Measurements from ENCODE around the gene MRPS14.

MRPS14 gene

DNA sequence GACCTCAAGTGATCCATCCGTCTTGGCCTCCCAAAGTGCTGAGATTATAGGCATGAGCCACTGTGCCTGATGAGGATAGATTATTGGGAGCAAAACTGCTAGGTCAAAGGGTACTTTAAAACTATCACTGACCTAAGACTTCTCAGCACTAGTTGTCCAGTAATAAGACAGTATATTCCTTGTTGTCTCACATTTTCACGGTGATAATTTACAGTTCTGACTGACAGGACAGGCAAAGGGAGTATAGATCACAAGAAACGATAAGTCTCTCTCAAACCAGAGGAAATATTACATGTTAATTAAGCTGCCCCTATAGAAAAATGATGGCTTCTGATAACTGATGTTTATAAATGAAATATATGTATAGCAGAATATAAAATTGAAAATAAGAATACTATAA lies 3.7 kb downstream of the MRPS14 start:
- DNase-seq = no peak

GRCh38 chr1:175015243-175015642 lies 8.0 kb downstream of the MRPS14 start:
- peak; percentile 80 for DNase-seq

- no peak for DNase-seq
These were observed 9.8 kb downstream of the MRPS14 start for GRCh38 chr1:175013445-175013844.

DNA sequence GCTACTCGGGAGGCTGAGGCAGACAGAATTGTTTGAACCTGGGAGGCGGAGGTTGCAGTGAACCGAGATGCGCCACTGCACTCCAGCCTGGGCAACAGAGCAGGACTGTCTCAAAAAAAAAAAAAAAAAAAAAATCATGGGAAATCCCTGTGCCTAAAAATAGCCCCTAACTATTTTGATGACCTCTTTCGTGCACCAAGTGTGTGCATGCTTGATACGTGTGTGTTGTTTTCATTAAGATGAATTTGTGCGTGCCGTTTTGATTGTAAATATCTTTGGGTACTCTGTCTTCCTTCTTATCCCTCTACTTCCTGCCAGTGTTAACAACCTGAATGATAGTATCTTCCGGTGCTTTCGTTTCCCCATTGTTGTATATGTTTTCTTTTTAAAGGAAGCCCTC lies 13.7 kb downstream of the MRPS14 start:
- DNase-seq = no peak

- peak; percentile 11 for DNase-seq
These were observed 18.0 kb downstream of the MRPS14 start for GRCh38 chr1:175005085-175005783.

DNA sequence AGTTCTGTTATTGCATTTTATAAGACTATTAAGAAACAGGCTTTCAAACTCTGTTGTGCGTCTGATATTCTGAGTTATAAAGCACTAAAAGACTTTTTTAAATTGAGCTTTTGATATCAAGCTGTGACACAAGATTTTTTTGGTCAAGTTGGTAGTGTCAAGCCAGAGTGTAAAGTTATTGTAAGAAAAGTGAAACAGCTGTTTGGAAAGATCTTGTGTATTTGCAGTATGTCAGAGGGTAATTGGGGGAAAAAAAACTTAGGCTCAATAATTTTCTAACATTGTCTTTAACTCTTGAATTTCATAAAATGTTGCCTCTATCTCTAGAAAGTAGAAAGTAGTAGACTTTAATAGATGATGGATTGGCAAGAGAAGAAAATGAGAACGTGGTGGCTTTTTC lies 19.7 kb downstream of the MRPS14 start:
- no peak for DNase-seq

- DNase-seq = no peak
These were observed 20.2 kb downstream of the MRPS14 start for GRCh38 chr1:175002910-175003517.

- DNase-seq = peak; percentile 30
These were observed 22.5 kb downstream of the MRPS14 start for GRCh38 chr1:175000697-175001187.

- peak; percentile 17 for DNase-seq
These were observed 23.1 kb downstream of the MRPS14 start, which contains the start of gene CACYBP for GRCh38 chr1:174999936-175000696. Gene CACYBP, plus strand, starts transcription at chr1:174999947. Its CDS starts 234 bp downstream, at chr1:175000181.

DNA sequence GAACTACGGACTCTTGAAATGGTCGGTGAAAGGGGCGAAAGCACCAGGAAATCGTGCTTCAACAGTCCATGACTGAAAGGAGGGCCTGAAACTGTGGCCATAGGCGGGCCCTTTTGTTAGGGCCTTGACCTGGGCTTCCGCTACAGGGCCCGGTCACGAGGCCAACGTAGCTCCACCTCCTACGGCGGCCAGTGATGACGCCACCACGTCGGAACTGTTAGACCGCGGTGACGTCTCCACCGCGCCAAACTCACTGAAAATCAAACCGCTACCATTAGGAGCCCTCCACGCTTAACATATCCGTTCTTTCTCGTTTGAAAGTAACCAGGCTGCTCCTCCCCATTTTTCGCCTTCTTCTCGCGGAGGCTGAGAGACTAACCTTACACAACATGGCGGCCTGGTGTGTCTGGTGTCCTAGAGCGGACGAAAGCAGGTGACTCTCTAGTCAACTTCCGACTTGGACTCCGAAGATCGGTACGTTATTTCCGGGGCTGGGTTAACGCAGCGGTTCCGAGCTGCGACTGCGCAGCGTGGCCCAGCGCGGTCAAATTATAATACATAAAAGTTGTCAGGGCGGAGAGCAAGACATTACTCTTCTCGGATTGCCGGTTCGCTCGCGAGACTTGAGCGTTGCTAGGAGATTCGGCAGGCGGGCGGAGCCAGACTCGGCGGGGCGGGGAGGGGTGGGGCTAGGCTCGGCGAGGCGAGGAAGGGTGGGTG lies 23.8 kb downstream of the MRPS14 start:
- DNase-seq = peak; percentile 98

DNA sequence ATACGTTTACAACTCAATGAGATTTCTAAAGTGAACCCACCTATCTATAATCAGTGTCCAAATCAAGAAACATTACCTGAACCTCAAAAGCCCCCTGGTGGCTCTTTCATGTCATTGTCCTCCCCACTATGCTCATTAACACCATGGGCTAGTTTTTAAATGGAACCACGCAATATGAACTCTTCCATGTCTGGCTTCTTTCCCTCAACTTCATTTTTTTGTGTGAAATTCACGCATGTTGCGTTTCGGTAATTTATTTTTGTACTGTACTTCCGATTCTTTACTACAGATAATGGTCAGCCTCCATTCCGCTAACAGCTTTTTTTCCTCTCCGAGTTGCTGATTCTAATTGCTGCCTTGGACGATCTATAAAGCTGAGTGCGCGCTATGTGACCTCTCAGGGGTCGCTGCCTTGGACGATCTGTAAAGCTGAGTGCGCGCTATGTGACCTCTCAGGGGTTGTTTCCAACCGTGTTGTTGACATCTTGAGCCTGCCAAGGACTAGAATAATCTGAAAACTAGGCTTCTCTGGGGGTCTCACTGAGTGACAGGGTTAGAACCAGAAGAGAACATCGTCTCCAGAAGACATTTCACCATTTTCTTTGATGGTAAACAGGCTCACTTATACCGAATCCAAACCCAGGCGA lies 24.5 kb downstream of the MRPS14 start:
- DNase-seq = peak; percentile 50

- no peak for DNase-seq
These were observed 26.2 kb downstream of the MRPS14 start for GRCh38 chr1:174997041-174997440.

GRCh38 chr1:174996476-174996875 lies 26.7 kb downstream of the MRPS14 start:
- peak; percentile 63 for DNase-seq

GRCh38 chr1:174995916-174996315 lies 27.3 kb downstream of the MRPS14 start:
- peak; percentile 49 for DNase-seq

GRCh38 chr1:174995121-174995520 lies 28.1 kb downstream of the MRPS14 start:
- peak; percentile 13 for DNase-seq

DNA sequence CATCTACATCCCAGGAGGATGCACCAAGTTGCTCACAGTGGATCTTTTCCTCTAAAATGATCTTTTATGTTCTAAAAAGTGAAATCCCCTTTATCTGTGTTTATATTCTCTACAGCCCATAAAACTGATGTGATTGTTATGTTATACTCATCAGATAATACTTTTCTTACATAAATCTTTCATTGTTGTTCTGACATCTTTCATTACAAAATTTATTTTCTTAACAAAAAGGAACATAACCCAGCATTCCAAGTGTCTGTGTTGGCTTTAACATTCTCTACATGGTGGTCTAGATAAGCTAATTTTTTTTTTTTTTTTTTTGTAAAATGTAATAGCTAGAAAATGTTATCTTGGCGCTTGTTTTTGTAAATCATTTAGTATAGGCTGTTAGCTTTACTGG lies 31.8 kb downstream of the MRPS14 start:
- DNase-seq = no peak

GRCh38 chr1:174990382-174990999 lies 32.7 kb downstream of the MRPS14 start:
- peak; percentile 73 for DNase-seq

- no peak for DNase-seq
These were observed 33.5 kb downstream of the MRPS14 start for GRCh38 chr1:174989536-174990220.

DNA sequence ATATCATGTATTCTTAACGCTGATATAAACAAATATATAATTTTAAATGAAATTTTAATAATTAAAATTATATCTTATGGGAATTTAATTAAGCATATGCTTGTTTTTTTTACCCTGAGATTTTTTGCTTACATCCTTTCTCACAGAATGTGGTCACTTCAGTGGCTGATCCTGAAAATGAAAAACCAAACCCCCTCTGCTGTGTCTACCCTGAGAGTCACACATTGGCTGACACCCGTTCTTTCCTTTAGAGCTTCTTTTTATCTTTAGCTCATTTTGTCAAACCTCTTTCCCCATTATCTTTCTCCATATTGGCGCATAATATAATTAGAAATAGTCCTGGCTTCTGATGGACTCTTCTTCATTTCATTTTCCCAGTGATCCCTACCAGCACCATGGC lies 34.2 kb downstream of the MRPS14 start:
- no peak for DNase-seq

- no peak for DNase-seq
These were observed 34.7 kb downstream of the MRPS14 start for GRCh38 chr1:174988539-174988938.

DNA sequence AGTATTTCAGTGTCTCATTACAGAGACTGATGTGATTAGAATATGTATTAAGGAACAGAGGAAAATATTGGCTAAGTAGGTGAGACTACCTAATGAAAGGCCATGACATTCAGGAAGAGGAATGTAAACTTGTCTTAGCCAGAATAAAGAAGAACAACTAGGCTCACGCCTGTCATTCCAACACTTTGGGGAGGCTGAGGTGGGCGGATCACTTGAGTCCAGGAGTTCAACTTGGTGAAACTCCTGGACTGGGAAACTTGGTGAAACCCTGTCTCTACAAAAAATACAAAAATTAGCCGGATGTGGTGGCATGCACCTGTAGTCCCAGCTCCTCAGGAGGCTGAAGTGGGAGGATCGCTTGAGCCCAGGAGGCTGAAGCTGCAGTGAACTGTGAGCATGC lies 38.3 kb downstream of the MRPS14 start:
- no peak for DNase-seq
